H1 (cell line): ENCODE data around the gene ASCL1. TPM values are rescaled to one million over a fixed set of nuclear protein-coding genes. Genes with fewer than 3 reads are reported as not detected.

Experiments used
- CTCF ChIA-PET: fragments of 300-600 bp; sonication (Branson Sonifier 250); formaldehyde crosslinking; loops from one replicate; lab custom pipeline; 2021; ENCODE audit not compliant: partially characterized antibody; lab: Charles Lee
- POLR2A ChIA-PET: fragments of 300-600 bp; sonication (Branson Sonifier 250); formaldehyde crosslinking; loops from one replicate; lab custom pipeline; 2021; ENCODE audit warnings: inconsistent platforms; ENCODE audit not compliant: partially characterized antibody; lab: Charles Lee
- DNase-seq, 2 experiments: peaks; one replicate each; pipeline versions ENCODE4 v3.0.0 to v3.0.0-alpha.2; 2010 to 2022; ENCODE audit warnings: low spot score in 2 of 2, low read depth in 1 of 2, mixed read lengths in 1 of 2
- FAIRE-seq: peaks from 2 replicates; lab custom pipeline; 2011; peaks lifted over from hg19 to GRCh38; lab: Jason Lieb, UNC
- H2AFZ ChIP-seq: 2 replicates; pipeline ENCODE4 v1.8.1; 2012; ENCODE audit warnings: low read length, inconsistent platforms
- H2AK5ac ChIP-seq: 2 replicates; pipeline ENCODE4 v1.6.1; 2013; ENCODE audit warnings: low read depth, low read length
- H2BK120ac ChIP-seq: replicated peaks from 2 replicates; pipeline ENCODE3; 2013; ENCODE audit warnings: low read depth, low read length, inconsistent platforms
- H2BK12ac ChIP-seq: 2 replicates; pipeline ENCODE4 v1.6.1; 2013; ENCODE audit warnings: low read depth, low read length
- H2BK15ac ChIP-seq: 2 replicates; pipeline ENCODE4 v1.6.1; 2013; ENCODE audit warnings: low read length
- H2BK20ac ChIP-seq: 2 replicates; pipeline ENCODE4 v1.6.1; 2013; ENCODE audit warnings: low read length
- H2BK5ac ChIP-seq: 2 replicates; pipeline ENCODE4 v1.6.1; 2013; ENCODE audit warnings: low read depth, low read length
- H3K14ac ChIP-seq: 2 replicates; pipeline ENCODE4 v1.6.1; 2013; ENCODE audit warnings: inconsistent platforms; ENCODE audit not compliant: insufficient read length
- H3K18ac ChIP-seq: 2 replicates; pipeline ENCODE4 v1.6.1; 2013; ENCODE audit warnings: low read length; ENCODE audit errors: extremely low read depth
- H3K23ac ChIP-seq: 2 replicates; pipeline ENCODE4 v1.6.1; 2013; ENCODE audit warnings: inconsistent platforms; ENCODE audit not compliant: insufficient read length
- H3K23me2 ChIP-seq: 2 replicates; pipeline ENCODE4 v1.6.1; 2013; ENCODE audit warnings: low read depth, low read length
- H3K27ac ChIP-seq: 2 replicates; pipeline ENCODE4 v1.6.1; 2011; ENCODE audit warnings: low read depth, low read length, inconsistent platforms
- H3K27me3 ChIP-seq, 4 experiments: replicated peaks in 1 of 4; 1 replicate in 1 of 4; 2 replicates in 3 of 4; pipeline versions ENCODE4 v1.6.1 to v1.8.1; 2011 to 2013; ENCODE audit warnings: low read length in 3 of 4, mild to moderate bottlenecking in 3 of 4, inconsistent platforms in 2 of 4, mixed read lengths in 2 of 4, moderate library complexity in 1 of 4; ENCODE audit not compliant: control insufficient read depth in 3 of 4, insufficient read depth in 3 of 4; ENCODE audit errors: extremely low read depth in 1 of 4
- H3K36me3 ChIP-seq, 4 experiments: 2 replicates each; pipeline versions ENCODE4 v1.6.1 to v1.8.1; 2011 to 2013; ENCODE audit warnings: mild to moderate bottlenecking in 4 of 4, low read length in 3 of 4, moderate library complexity in 2 of 4, control low read depth in 1 of 4, inconsistent platforms in 1 of 4; ENCODE audit not compliant: insufficient read depth in 4 of 4, control insufficient read depth in 2 of 4
- H3K4ac ChIP-seq: replicated peaks from 2 replicates; pipeline ENCODE3; 2013; ENCODE audit warnings: low read length, low read depth, mixed read lengths, inconsistent platforms; ENCODE audit not compliant: insufficient read length
- H3K4me1 ChIP-seq, 4 experiments: replicated peaks in 1 of 4; 1 replicate in 1 of 4; 2 replicates in 3 of 4; pipeline versions ENCODE4 v1.6.1 to v1.8.1; 2011 to 2013; ENCODE audit warnings: low read length in 3 of 4, inconsistent platforms in 2 of 4, mixed read lengths in 1 of 4; ENCODE audit not compliant: insufficient read depth in 4 of 4, control insufficient read depth in 3 of 4
- H3K4me2 ChIP-seq, 2 experiments: 2 replicates each; pipeline versions ENCODE4 v1.6.1 to v1.8.1; 2011 to 2013; ENCODE audit warnings: low read depth in 2 of 2, low read length in 2 of 2, control low read depth in 1 of 2, inconsistent platforms in 1 of 2, mild to moderate bottlenecking in 1 of 2; ENCODE audit not compliant: insufficient read depth in 1 of 2
- H3K4me3 ChIP-seq, 4 experiments: fragments of 200-600, 300-600 bp in 1 of 4; sonication (generic), shearing (Covaris generic), sonication (Bioruptor Twin) in 1 of 4; 2 replicates each; pipeline versions ENCODE4 v1.5.1 to v1.8.1; 2011 to 2016; ENCODE audit warnings: low read length in 4 of 4, low read depth in 3 of 4, control low read depth in 2 of 4, inconsistent platforms in 2 of 4, mild to moderate bottlenecking in 2 of 4, mixed read lengths in 1 of 4, moderate library complexity in 1 of 4; ENCODE audit not compliant: insufficient read depth in 2 of 4; ENCODE audit errors: extremely low read depth in 1 of 4
- H3K56ac ChIP-seq: replicated peaks from 2 replicates; pipeline ENCODE3; 2013; ENCODE audit warnings: low read depth, mild to moderate bottlenecking, mixed read lengths, low read length, inconsistent platforms; ENCODE audit not compliant: insufficient read length
- H3K79me1 ChIP-seq: 2 replicates; pipeline ENCODE4 v1.6.1; 2013; ENCODE audit warnings: low read depth, low read length, control low read depth
- H3K79me2 ChIP-seq, 2 experiments: 2 replicates each; pipeline versions ENCODE4 v1.6.1 to v1.8.1; 2012 to 2013; ENCODE audit warnings: low read length in 2 of 2, mild to moderate bottlenecking in 2 of 2, inconsistent platforms in 1 of 2; ENCODE audit not compliant: insufficient read depth in 2 of 2, control insufficient read depth in 1 of 2
- H3K9ac ChIP-seq, 4 experiments: replicated peaks in 1 of 4; 1 replicate in 1 of 4; 2 replicates in 3 of 4; pipeline versions ENCODE4 v1.6.1 to v1.8.1; 2011 to 2013; ENCODE audit warnings: low read depth in 3 of 4, low read length in 3 of 4, control low read depth in 2 of 4, mild to moderate bottlenecking in 2 of 4, moderate library complexity in 2 of 4, inconsistent platforms in 1 of 4; ENCODE audit errors: extremely low read depth in 1 of 4
- H3K9me3 ChIP-seq, 2 experiments: 2 replicates each; pipeline versions ENCODE4 v1.6.1 to v1.8.1; 2012 to 2013; ENCODE audit warnings: mild to moderate bottlenecking in 2 of 2, moderate library complexity in 2 of 2, control low read depth in 1 of 2, inconsistent platforms in 1 of 2, low read depth in 1 of 2, low read length in 1 of 2, mixed read lengths in 1 of 2; ENCODE audit not compliant: insufficient read depth in 2 of 2
- H4K20me1 ChIP-seq, 2 experiments: replicated peaks in 1 of 2; 2 replicates each; pipeline versions ENCODE3 to v1.8.1; 2011 to 2013; ENCODE audit warnings: inconsistent platforms in 2 of 2, low read length in 2 of 2, mild to moderate bottlenecking in 1 of 2; ENCODE audit not compliant: insufficient read depth in 2 of 2, control insufficient read depth in 1 of 2
- H4K5ac ChIP-seq: 2 replicates; pipeline ENCODE4 v1.6.1; 2013; ENCODE audit warnings: low read length, low read depth, mixed read lengths, inconsistent platforms; ENCODE audit not compliant: insufficient read length
- H4K8ac ChIP-seq: 2 replicates; pipeline ENCODE4 v1.8.0; 2013; ENCODE audit warnings: mild to moderate bottlenecking, moderate library complexity, low read length, inconsistent platforms; ENCODE audit not compliant: insufficient read depth; ENCODE audit errors: extremely low read depth
- H4K91ac ChIP-seq: replicated peaks from 2 replicates; pipeline ENCODE3; 2013; ENCODE audit warnings: low read length, mixed read lengths, inconsistent platforms; ENCODE audit not compliant: insufficient read length
- CHD2 ChIP-seq: IDR thresholded peaks from 2 replicates; pipeline ENCODE4 v1.6.1; 2012; ENCODE audit warnings: low read length, improper control_type of control experiment
- EGR1 ChIP-seq: IDR thresholded peaks from 2 replicates; pipeline ENCODE4 v1.6.1; 2011; ENCODE audit warnings: low read depth, low read length, borderline replicate concordance
- FOSL1 ChIP-seq: IDR thresholded peaks from 2 replicates; pipeline ENCODE4 v1.6.1; 2011; ENCODE audit warnings: mild to moderate bottlenecking, low read depth, low read length, moderate library complexity; ENCODE audit not compliant: insufficient read depth
- GABPA ChIP-seq: IDR thresholded peaks from 2 replicates; pipeline ENCODE4 v1.6.1; 2011; ENCODE audit warnings: mild to moderate bottlenecking, low read length, moderate library complexity, borderline replicate concordance; ENCODE audit not compliant: insufficient read depth
- KDM4A ChIP-seq: IDR thresholded peaks from one replicate; pipeline ENCODE4 v1.7.1; 2012; ENCODE audit warnings: low read depth, mild to moderate bottlenecking, moderate library complexity, low read length, inconsistent platforms; ENCODE audit not compliant: severe bottlenecking
- SRF ChIP-seq: IDR thresholded peaks from 2 replicates; pipeline ENCODE4 v1.6.1; 2011; ENCODE audit warnings: mild to moderate bottlenecking, low read depth, low read length, moderate library complexity
- TBP ChIP-seq: IDR thresholded peaks from 2 replicates; pipeline ENCODE4 v1.6.1; 2011; ENCODE audit warnings: low read depth, low read length, improper control_type of control experiment
- ZNF274 ChIP-seq: IDR thresholded peaks from 2 replicates; pipeline ENCODE4 v1.7.0; 2012; ENCODE audit warnings: low read length, borderline replicate concordance; ENCODE audit errors: extremely low read depth
- WGBS, 2 experiments: shearing (Covaris generic) in 1 of 2; methylation state at CpG; one replicate each; pipeline versions ENCODE4 v1.1.6 to v1.1.7; 2013 to 2015; ENCODE audit warnings: low lambda C conversion rate in 2 of 2, mixed read lengths in 2 of 2, inconsistent platforms in 1 of 2, low coverage in 1 of 2, missing lambda C conversion rate in 1 of 2; ENCODE audit not compliant: insufficient replicate concordance in 2 of 2, insufficient coverage in 1 of 2, insufficient read length in 1 of 2; ENCODE audit errors: extremely low coverage in 1 of 2, missing lambda C conversion rate in 1 of 2; 5-methylcytosine and 5-hydroxymethylcytosine counted together
- polyA plus RNA-seq, 7 experiments: library from polyadenylated mRNA; depleted of rRNA in 3 of 7; stranded (reverse) in 5 of 7; unstranded in 2 of 7; fragments of >200 nt in 5 of 7; fragments of 200-250 nt in 2 of 7; gene quantifications; 1 replicate in 5 of 7; 2 replicates in 1 of 7; 4 replicates in 1 of 7; pipeline versions ENCODE4 v1.2.1 to v1.2.3, GENCODE V29; 2011 to 2013; ENCODE audit warnings: missing spikeins in 2 of 7, mixed read lengths in 2 of 7
- total RNA-seq: library from RNA; stranded (reverse); fragmentation: NEBNext Ultra II Directional; extraction: Animal tissue kit (Norgen Biotek cat#: 25700); gene quantifications from 2 replicates; pipeline ENCODE4 v1.2.1, GENCODE V29; 2021

The ASCL1 gene
- total and polyA plus RNA-seq, 2 of the 8 experiments (the other 6 are each of a cell fraction or from before 2014, with no cell fraction given) = 0.12 TPM; not detected in 1

GRCh38 chr12:102971227-102971626 lies 13.8 kb downstream of the ASCL1 start:
- no peaks in the 10 kb centered on the region for H3K36me3 ChIP-seq
- TF ChIP-seq EGR1 (no peak), KDM4A (no peak), TBP (no peak), GABPA (no peak), FOSL1 (no peak), ZNF274 (no peak), SRF (no peak), CHD2 (no peak)
- H4K8ac ChIP-seq = no peak overlapping the region
- no peaks in the 10 kb centered on the region for H3K9me3 ChIP-seq
- H3K79me1 ChIP-seq = no peaks in the 10 kb centered on the region
- H2AFZ ChIP-seq = no peak overlapping the region
- WGBS, 2 experiments = 97% methylated on average over 3 of the region's 3 CpGs; no CpG with 5 or more reads in 1 of the 2 experiments
- ChIA-PET POLR2A (no interaction called here), CTCF (interaction anchor here (1.1 kb wide), 2 partner anchors 19 to 21 kb away, joined by 3 to 4 read pairs; no protein-coding TSS in a partner anchor)
- H2BK120ac ChIP-seq = no peak overlapping the region
- H3K27me3 ChIP-seq = peaks cover 12 to 27% (median 20%) of the 10 kb centered on the region in 4 experiments
- H3K27ac ChIP-seq = no peak overlapping the region
- H2BK12ac ChIP-seq = no peak overlapping the region
- H2AK5ac ChIP-seq = no peak overlapping the region
- no peak overlapping the region for H3K4ac ChIP-seq
- no peak overlapping the region for H3K56ac ChIP-seq
- H2BK15ac ChIP-seq = no peak overlapping the region
- peaks cover 3% of the 10 kb centered on the region; the same call in 1 of the 2 replicates for H3K23me2 ChIP-seq
- no peak overlapping the region for H3K18ac ChIP-seq
- no peak overlapping the region for H4K91ac ChIP-seq
- no peak overlapping the region for H2BK20ac ChIP-seq
- FAIRE-seq (no peak), DNase-seq (no peak)
- no peak overlapping the region for H3K4me2 ChIP-seq
- H3K23ac ChIP-seq = no peak overlapping the region
- H3K4me3 ChIP-seq = no peak overlapping the region
- H4K20me1 ChIP-seq = no peaks in the 10 kb centered on the region
- H2BK5ac ChIP-seq = no peak overlapping the region
- H3K4me1 ChIP-seq = peaks cover 0 to 3% (median 3%) of the 10 kb centered on the region in 4 experiments; a peak in 2 of 7 replicates
- no peaks in the 10 kb centered on the region for H3K79me2 ChIP-seq
- no peak overlapping the region for H4K5ac ChIP-seq
- no peak overlapping the region for H3K9ac ChIP-seq
- H3K14ac ChIP-seq = no peak overlapping the region
